Lower leg skin (tissue), 4 donors: Measurements from ENCODE around the gene GARIN5B. TPM values are rescaled to one million over a fixed set of nuclear protein-coding genes. Genes with fewer than 3 reads are reported as not detected.

ENCODE experiments used
- DNase-seq, 2 donors: peaks; one replicate each; pipeline ENCODE4 v3.0.0-alpha.2; 2019; ENCODE audit warnings: low spot score in 2 of 2
- H3K4me3 ChIP-seq: fragments of 200-600 bp; sonication (generic); 2 replicates; pipeline ENCODE4 v1.5.1; 2017; ENCODE audit warnings: mild to moderate bottlenecking, low read depth; ENCODE audit not compliant: poor library complexity, severe bottlenecking
- POLR2A ChIP-seq, 2 donors: fragments of 450-650 bp; IDR thresholded peaks; one replicate each; pipeline ENCODE4 v1.6.1; 2016 to 2017; ENCODE audit warnings: antibody characterized with exemption in 2 of 2, mild to moderate bottlenecking in 1 of 2, moderate library complexity in 1 of 2
- WGBS, 2 donors: methylation state at CpG; one replicate each; pipeline ENCODE4 v1.1.5; 2018; 5-methylcytosine and 5-hydroxymethylcytosine counted together
- intact Hi-C: fragments of 100-400 bp; cut with DNase I; formaldehyde crosslinking; loops from one replicate; pipeline ENCODE4 v1.15.0; 2023; ENCODE audit warnings: low total_unique reads
- total RNA-seq, 4 donors: library from RNA; depleted of rRNA; stranded (reverse); fragments of >200 nt; gene quantifications; one replicate each; pipeline ENCODE4 v1.1.0, GENCODE V29; 2016
- TF ChIP-seq, protein P1 (sequence below), 3 donors: fragments of 450-650 bp; IDR thresholded peaks; one replicate each; pipeline ENCODE4 v1.5.1; 2016; ENCODE audit warnings: antibody characterized with exemption in 3 of 3, mild to moderate bottlenecking in 3 of 3, moderate library complexity in 2 of 3

The GARIN5B gene
- total RNA-seq, 4 donors from 2014 or later, result not detected

DNA sequence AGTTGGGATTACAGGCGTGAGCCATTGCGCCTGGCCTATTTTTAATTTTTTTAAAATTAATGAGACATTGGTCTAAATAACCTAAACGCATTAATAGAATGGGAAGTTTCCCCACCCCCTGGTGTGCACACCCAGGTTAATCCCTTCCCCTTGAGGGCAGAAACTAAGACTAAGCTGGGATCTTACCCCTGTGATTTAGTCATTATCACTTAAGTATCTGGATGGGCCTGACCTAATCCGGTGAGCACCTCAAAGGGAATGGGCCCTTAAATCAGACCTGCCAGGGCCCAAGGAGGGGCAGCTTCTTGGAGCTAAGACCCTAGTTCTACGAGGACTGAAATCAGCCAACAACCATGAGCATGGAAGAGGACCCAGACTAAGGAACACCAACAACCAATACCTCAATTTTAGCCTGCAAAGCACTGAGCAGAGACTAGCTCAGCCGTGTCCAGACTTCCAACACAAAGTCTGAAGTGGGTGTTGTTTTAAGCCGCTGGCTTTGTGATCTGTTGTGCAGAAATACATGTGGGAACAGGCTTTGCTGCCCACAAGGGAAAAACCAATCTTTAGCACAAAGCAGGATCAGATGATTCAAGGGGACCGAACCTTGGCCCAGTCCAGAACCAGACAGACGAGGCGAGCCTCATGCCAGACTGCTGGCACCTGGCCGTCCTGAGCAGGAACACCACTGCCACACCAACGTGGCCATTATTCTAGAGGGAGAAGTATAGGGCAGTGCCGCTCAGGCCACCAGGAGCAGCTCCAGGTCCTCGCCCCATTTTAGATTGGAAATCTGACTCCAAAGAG, 37.4 kb upstream of the GARIN5B start:
- DNase-seq, result no peak
- intact Hi-C loops, result no loop called here
- no peak for TF ChIP-seq POLR2A (IDR thresholded peaks at IDR 0.05)
- TF ChIP-seq, protein P1, sequence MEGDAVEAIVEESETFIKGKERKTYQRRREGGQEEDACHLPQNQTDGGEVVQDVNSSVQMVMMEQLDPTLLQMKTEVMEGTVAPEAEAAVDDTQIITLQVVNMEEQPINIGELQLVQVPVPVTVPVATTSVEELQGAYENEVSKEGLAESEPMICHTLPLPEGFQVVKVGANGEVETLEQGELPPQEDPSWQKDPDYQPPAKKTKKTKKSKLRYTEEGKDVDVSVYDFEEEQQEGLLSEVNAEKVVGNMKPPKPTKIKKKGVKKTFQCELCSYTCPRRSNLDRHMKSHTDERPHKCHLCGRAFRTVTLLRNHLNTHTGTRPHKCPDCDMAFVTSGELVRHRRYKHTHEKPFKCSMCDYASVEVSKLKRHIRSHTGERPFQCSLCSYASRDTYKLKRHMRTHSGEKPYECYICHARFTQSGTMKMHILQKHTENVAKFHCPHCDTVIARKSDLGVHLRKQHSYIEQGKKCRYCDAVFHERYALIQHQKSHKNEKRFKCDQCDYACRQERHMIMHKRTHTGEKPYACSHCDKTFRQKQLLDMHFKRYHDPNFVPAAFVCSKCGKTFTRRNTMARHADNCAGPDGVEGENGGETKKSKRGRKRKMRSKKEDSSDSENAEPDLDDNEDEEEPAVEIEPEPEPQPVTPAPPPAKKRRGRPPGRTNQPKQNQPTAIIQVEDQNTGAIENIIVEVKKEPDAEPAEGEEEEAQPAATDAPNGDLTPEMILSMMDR (IDR thresholded peaks at IDR 0.05), result no peak
- H3K4me3 ChIP-seq, result no peak overlapping the region
- 59 to 69% methylated on average over 14 of the region's 14 CpGs for whole genome bisulfite sequencing, 2 donors

DNA sequence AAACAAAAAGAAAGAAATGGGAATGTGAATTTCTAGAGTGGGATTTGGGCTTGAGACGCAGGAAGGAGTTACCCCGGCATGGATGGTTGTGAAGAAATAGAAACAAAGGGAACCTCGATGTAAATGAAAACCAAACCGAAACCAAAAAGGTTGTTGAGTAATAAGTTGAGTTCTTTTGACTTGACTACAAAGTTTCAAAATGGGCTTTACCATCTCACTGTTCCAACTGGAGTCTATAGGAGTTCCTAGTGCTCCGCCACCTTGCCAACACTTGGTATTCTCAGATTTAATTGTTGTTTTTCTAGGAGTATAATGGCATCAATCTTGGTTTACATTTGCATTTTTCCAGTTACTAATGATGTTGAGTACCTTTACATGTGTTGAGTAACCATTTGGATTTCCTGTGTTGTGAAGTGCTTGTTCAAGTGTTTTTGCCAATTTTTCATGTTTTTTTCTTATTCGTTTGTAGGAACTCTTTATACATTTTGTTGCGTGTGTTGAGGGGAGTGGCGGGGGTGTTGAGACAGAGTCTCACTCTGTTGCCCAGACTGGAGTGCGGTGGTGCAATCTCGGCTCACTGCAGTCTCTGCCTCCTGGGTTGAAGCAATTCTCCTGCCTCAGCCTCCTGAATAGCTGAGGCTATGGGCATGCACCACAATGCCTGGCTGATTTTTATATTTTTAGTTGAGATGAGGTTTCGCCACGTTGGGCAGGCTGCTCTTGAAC, 35.3 kb upstream of the GARIN5B start:
- TF ChIP-seq, protein P1 (IDR thresholded peaks at IDR 0.05), result no peak
- TF ChIP-seq POLR2A (IDR thresholded peaks at IDR 0.05), result no peak
- H3K4me3 ChIP-seq, result no peak overlapping the region
- intact Hi-C loops, result no loop called here
- WGBS, 2 donors, result 82 to 89% methylated on average over 12 of the region's 12 CpGs
- DNase-seq, result no peak

DNA sequence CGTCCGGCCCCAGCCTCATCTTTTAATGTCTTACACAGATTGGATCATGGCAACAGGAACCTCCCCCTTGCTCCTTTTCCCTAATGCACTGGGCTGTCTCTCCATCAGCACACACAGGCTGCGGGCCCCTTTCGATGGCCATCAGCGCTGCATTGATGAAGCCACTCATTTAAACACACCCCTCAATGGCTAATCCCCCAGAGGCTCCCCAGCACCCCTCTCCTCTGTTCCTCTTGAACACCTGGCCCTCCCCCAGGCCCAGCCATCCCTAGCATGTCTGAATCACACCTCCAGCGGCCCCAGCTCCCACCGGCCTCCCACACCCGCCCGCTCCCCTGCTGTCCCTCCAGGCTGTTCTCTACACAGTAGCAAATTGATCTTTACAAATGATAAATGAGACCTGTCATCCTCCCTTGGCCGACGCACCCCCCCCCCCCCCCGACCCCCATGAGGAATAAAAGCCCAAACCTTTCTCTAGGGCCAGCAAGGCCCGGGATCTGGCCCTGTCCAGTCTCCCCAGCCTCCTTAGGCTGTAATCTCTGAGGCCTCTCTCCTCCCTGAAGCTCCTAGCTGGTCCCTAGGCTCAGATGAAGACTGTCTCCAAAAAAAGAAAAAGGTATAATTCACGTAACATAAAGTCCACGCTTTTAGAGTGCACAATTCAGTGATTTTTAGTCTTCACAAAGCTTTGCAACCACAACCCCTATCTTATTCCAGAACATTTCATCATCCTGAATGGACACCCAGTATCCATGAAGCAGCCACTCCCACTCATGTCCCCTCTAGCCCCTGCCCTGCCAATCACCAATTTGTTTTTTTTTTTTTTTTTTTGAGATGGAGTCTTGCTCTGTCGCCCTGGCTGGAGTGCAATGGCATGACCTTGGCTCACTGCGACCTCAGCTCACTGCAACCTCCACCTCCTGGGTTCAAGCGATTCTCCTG, 30.0 kb upstream of the GARIN5B start:
- no peak for TF ChIP-seq POLR2A (IDR thresholded peaks at IDR 0.05)
- TF ChIP-seq, protein P1 (IDR thresholded peaks at IDR 0.05), result no peak
- intact Hi-C loops, result no loop called here
- WGBS, 2 donors, result 73 to 75% methylated on average over 18 of the region's 18 CpGs
- no peak for DNase-seq
- no peak overlapping the region for H3K4me3 ChIP-seq

DNA sequence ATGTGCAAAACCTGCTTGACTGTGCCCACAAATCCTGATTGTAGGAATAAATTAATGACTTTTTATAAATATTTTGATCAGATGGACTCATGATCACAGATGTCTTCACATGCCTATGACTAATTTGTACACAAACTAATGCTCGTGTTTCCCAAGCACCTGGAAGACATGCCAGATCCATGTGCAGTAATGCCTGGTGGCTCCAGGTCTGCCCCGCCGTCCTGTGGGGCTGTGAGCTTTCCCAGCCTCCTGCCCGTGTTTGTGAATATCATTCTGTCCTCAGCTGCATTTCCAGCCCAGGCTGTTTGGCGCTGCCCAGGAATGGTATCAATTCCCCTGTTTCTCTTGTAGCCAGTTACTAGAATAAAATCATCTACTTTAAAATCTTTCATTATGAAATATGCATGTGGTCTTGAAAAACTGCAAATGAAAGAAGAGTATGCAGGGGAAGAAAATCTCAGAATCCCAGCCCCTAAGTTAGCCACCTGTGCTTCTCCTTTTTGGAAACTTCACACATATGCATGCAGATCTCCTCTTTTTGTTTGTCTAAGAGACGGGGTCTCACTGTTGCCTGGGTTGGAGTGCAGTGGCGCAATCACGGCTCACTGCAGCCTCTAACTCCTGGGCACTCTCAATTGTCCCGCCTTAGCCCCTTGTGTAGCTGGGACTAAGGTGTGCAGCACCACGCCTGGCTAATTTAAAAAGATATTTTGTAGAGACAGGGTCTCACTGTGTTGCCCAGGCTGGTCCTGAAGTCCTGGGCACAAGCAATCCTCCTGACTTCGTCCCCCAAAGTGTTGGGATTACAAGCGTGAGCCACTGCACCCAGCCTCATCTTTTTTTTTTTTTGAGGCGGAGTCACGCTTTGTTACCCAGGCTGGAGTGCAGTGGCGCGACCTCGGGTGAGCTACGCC, 28.9 kb upstream of the GARIN5B start:
- intact Hi-C loops, result no loop called here
- TF ChIP-seq, protein P1 (IDR thresholded peaks at IDR 0.05), result no peak
- TF ChIP-seq POLR2A (IDR thresholded peaks at IDR 0.05), result no peak
- H3K4me3 ChIP-seq, result no peak overlapping the region
- no peak for DNase-seq
- WGBS, 2 donors, result 76 to 79% methylated on average over 18 of the region's 18 CpGs
